Skeletal muscle satellite cell (primary cell): ENCODE results near the gene TBL1XR1.

Experiments used
- H3K27me3 ChIP-seq: 2 replicates; pipeline ENCODE4 v1.7.0; 2013; ENCODE audit warnings: low read length; ENCODE audit not compliant: control insufficient read depth, insufficient read depth
- H3K36me3 ChIP-seq: 2 replicates; pipeline ENCODE4 v1.7.0; 2013; ENCODE audit warnings: mild to moderate bottlenecking, control low read depth, low read length; ENCODE audit not compliant: insufficient read depth
- H3K4me1 ChIP-seq: 2 replicates; pipeline ENCODE4 v1.7.0; 2013; ENCODE audit warnings: low read length; ENCODE audit not compliant: control insufficient read depth, insufficient read depth
- H3K4me2 ChIP-seq: 2 replicates; pipeline ENCODE4 v1.7.0; 2013; ENCODE audit warnings: mild to moderate bottlenecking, low read length
- H3K4me3 ChIP-seq: 2 replicates; pipeline ENCODE4 v1.7.0; 2013; ENCODE audit warnings: low read length
- H3K9ac ChIP-seq: 2 replicates; pipeline ENCODE4 v1.7.0; 2013; ENCODE audit warnings: mild to moderate bottlenecking, low read depth, low read length, moderate library complexity
- H3K9me3 ChIP-seq: replicated peaks from 2 replicates; pipeline ENCODE4 v1.7.0; 2013; ENCODE audit warnings: mild to moderate bottlenecking, control low read depth, low read length

The TBL1XR1 gene

GRCh38 chr3:177069514-177070329 is 127.6 kb downstream of the TBL1XR1 start:
- H3K9ac ChIP-seq, result no peak overlapping the region
- H3K4me3 ChIP-seq, result no peak overlapping the region
- no peaks in the 10 kb centered on the region for H3K27me3 ChIP-seq
- H3K4me1 ChIP-seq, result peaks cover 9% of the 10 kb centered on the region
- no peaks in the 10 kb centered on the region for H3K9me3 ChIP-seq
- no peaks in the 10 kb centered on the region for H3K36me3 ChIP-seq
- no peak overlapping the region for H3K4me2 ChIP-seq

GRCh38 chr3:177068967-177069366 is 128.3 kb downstream of the TBL1XR1 start:
- no peaks in the 10 kb centered on the region for H3K36me3 ChIP-seq
- H3K4me1 ChIP-seq, result peaks cover 9% of the 10 kb centered on the region
- no peaks in the 10 kb centered on the region for H3K27me3 ChIP-seq
- H3K4me3 ChIP-seq, result no peak overlapping the region
- H3K4me2 ChIP-seq, result no peak overlapping the region
- no peaks in the 10 kb centered on the region for H3K9me3 ChIP-seq
- no peak overlapping the region for H3K9ac ChIP-seq

- no peaks in the 10 kb centered on the region for H3K27me3 ChIP-seq
- H3K9ac ChIP-seq, result no peak overlapping the region
- no peaks in the 10 kb centered on the region for H3K9me3 ChIP-seq
- no peak overlapping the region for H3K4me2 ChIP-seq
- no peaks in the 10 kb centered on the region for H3K36me3 ChIP-seq
- H3K4me1 ChIP-seq, result peaks cover 15% of the 10 kb centered on the region
- no peak overlapping the region for H3K4me3 ChIP-seq
These were observed 131.2 kb downstream of the TBL1XR1 start for GRCh38 chr3:177066068-177066467.

GRCh38 chr3:177065285-177066033 is 131.8 kb downstream of the TBL1XR1 start:
- no peaks in the 10 kb centered on the region for H3K27me3 ChIP-seq
- no peak overlapping the region for H3K9ac ChIP-seq
- H3K4me2 ChIP-seq, result no peak overlapping the region
- no peaks in the 10 kb centered on the region for H3K36me3 ChIP-seq
- no peaks in the 10 kb centered on the region for H3K9me3 ChIP-seq
- H3K4me1 ChIP-seq, result peaks cover 15% of the 10 kb centered on the region
- H3K4me3 ChIP-seq, result no peak overlapping the region

GRCh38 chr3:177062052-177062732 is 135.1 kb downstream of the TBL1XR1 start:
- H3K9me3 ChIP-seq, result no peaks in the 10 kb centered on the region
- H3K27me3 ChIP-seq, result no peaks in the 10 kb centered on the region

GRCh38 chr3:177061369-177061768 is 135.9 kb downstream of the TBL1XR1 start:
- Histone ChIP-seq H3K4me3 (no peak overlapping the region), H3K4me1 (peaks cover 11% of the 10 kb centered on the region), H3K4me2 (no peak overlapping the region), H3K9me3 (no peaks in the 10 kb centered on the region), H3K36me3 (no peaks in the 10 kb centered on the region), H3K9ac (no peak overlapping the region), H3K27me3 (no peaks in the 10 kb centered on the region)

More at GRCh38 chr3:177062052-177062732, 135.1 kb downstream of the TBL1XR1 start:
- Histone ChIP-seq H3K4me2 (no peak overlapping the region), H3K4me3 (no peak overlapping the region), H3K9ac (no peak overlapping the region), H3K36me3 (no peaks in the 10 kb centered on the region), H3K4me1 (peaks cover 11% of the 10 kb centered on the region)

- H3K4me1 ChIP-seq, result peaks cover 11% of the 10 kb centered on the region
- H3K9me3 ChIP-seq, result no peaks in the 10 kb centered on the region
- no peaks in the 10 kb centered on the region for H3K36me3 ChIP-seq
- H3K9ac ChIP-seq, result no peak overlapping the region
- H3K27me3 ChIP-seq, result no peaks in the 10 kb centered on the region
- no peak overlapping the region for H3K4me2 ChIP-seq
- H3K4me3 ChIP-seq, result no peak overlapping the region
These were observed 136.8 kb downstream of the TBL1XR1 start for GRCh38 chr3:177060492-177060891.

- H3K4me1 ChIP-seq, result peaks cover 11% of the 10 kb centered on the region
- H3K9me3 ChIP-seq, result no peaks in the 10 kb centered on the region
- no peak overlapping the region for H3K4me2 ChIP-seq
- no peak overlapping the region for H3K4me3 ChIP-seq
- H3K9ac ChIP-seq, result no peak overlapping the region
- H3K36me3 ChIP-seq, result peaks cover 1% of the 10 kb centered on the region
- H3K27me3 ChIP-seq, result no peaks in the 10 kb centered on the region
These were observed 138.6 kb downstream of the TBL1XR1 start for GRCh38 chr3:177058648-177059047.

- H3K4me1 ChIP-seq, result peaks cover 11% of the 10 kb centered on the region
- no peak overlapping the region for H3K4me3 ChIP-seq
- H3K9ac ChIP-seq, result no peak overlapping the region
- no peaks in the 10 kb centered on the region for H3K27me3 ChIP-seq
- H3K4me2 ChIP-seq, result no peak overlapping the region
- peaks cover 8% of the 10 kb centered on the region for H3K36me3 ChIP-seq
- H3K9me3 ChIP-seq, result no peaks in the 10 kb centered on the region
These were observed 139.5 kb downstream of the TBL1XR1 start for GRCh38 chr3:177057768-177058167.

- H3K9me3 ChIP-seq, result no peaks in the 10 kb centered on the region
- peaks cover 5% of the 10 kb centered on the region for H3K4me1 ChIP-seq
- no peak overlapping the region for H3K4me3 ChIP-seq
- H3K9ac ChIP-seq, result no peak overlapping the region
- peaks cover 10% of the 10 kb centered on the region for H3K36me3 ChIP-seq
- H3K4me2 ChIP-seq, result no peak overlapping the region
- H3K27me3 ChIP-seq, result no peaks in the 10 kb centered on the region
These were observed 140.4 kb downstream of the TBL1XR1 start for GRCh38 chr3:177056927-177057326.
